T-helper 1 cell treated with Interleukin-12 subunit alpha and Interleukin-12 subunit beta and Interleukin-4 antibody, amounts not matched to agents 30 ng/mL and 1 ng/mL, for 36 hours (primary cell): ENCODE data around the gene TUSC2. TPM values are rescaled to one million over a fixed set of nuclear protein-coding genes. Genes with fewer than 3 reads are reported as not detected.
"Not testable (repeated sequence)": the region's sequence is repeated elsewhere in the genome, so short reads cannot be mapped to it uniquely, and the experiment has no call there.

Source experiments
- intact Hi-C: fragments of 100-400 bp; cut with micrococcal nuclease; formaldehyde crosslinking; loops from one replicate; pipeline ENCODE4 v1.15.1; 2024
- total RNA-seq: library from RNA; stranded (reverse); gene quantifications from 2 replicates; pipeline ENCODE4 v1.2.3, GENCODE V29; 2022

Gene TUSC2
- total RNA-seq, 1 donor from 2014 or later = 23.1 TPM

GRCh38 chr3:50321336-50322114 lies 6.5 kb downstream of the TUSC2 start:
- intact Hi-C loops = loop anchor here (1.0 to 10.0 kb wide), 8 partner anchors 15 to 907 kb away; partner anchors contain the start of genes CYB561D2, GNAT1, HYAL3 and IFRD2

- intact Hi-C loops = loop anchor here (1.0 to 10.0 kb wide), 8 partner anchors 16 to 906 kb away; partner anchors contain the start of genes CYB561D2, GNAT1, HYAL3 and IFRD2
Observed at GRCh38 chr3:50320853-50321335, 7.1 kb downstream of the TUSC2 start.

- intact Hi-C loops = loop anchor here (2.0 to 10.0 kb wide), 3 partner anchors 17 to 905 kb away; partner anchors contain the start of genes GNAT1, RHOA and TCTA
Observed at GRCh38 chr3:50319894-50320625, 8.0 kb downstream of the TUSC2 start.

GRCh38 chr3:50319181-50319893 lies 8.7 kb downstream of the TUSC2 start:
- intact Hi-C loops = no loop called here

- intact Hi-C loops = no loop called here
Observed at GRCh38 chr3:50318615-50319014, 9.4 kb downstream of the TUSC2 start.

GRCh38 chr3:50318163-50318562 lies 9.9 kb downstream of the TUSC2 start:
- intact Hi-C loops = no loop called here

DNA sequence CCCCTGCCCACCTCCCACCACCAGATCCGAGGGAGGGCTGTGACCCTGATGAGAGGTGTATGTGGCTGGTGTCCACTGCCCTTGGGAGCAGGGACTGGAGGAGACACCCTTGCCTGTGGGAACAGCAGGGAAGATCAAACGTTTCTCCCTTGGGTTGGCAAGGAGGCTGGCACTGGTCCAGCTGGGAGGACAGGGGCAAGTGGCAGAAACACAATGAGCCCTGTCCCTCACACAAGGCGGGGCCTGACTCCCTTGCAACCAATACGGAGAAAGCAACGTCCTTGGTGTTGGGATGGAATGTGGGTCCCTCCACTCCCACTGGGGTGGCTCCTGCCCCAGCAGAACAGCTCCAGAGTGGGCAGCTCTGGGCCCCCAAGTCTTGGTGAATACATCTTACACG lies 10.7 kb downstream of the TUSC2 start:
- intact Hi-C loops = no loop called here

GRCh38 chr3:50316657-50317242 lies 11.3 kb downstream of the TUSC2 start:
- intact Hi-C loops = no loop called here

DNA sequence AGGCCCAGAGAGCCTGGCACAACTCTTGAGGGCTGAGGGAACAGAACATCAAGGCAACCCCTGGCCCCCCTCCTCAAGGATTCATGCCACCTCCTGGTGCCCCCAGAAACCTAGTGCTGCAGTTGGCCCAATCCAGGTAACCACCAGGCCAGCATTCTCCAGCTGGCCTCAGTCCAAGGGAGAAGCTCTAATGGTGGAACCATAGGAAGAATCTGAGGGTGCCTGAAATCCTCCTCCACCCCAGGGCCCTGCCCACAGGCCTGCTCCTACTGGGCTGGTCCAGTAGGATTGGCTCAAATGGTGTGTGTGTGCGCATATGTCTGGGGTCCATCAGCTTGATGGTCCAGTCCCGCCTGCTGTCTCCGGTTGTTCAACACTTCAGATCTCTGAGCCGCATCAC lies 13.2 kb downstream of the TUSC2 start:
- intact Hi-C loops = no loop called here

- intact Hi-C loops = no loop called here
Observed at GRCh38 chr3:50314342-50314741, 13.7 kb downstream of the TUSC2 start.

GRCh38 chr3:50312041-50312440 lies 16.0 kb downstream of the TUSC2 start:
- intact Hi-C loops = not testable (repeated sequence)

DNA sequence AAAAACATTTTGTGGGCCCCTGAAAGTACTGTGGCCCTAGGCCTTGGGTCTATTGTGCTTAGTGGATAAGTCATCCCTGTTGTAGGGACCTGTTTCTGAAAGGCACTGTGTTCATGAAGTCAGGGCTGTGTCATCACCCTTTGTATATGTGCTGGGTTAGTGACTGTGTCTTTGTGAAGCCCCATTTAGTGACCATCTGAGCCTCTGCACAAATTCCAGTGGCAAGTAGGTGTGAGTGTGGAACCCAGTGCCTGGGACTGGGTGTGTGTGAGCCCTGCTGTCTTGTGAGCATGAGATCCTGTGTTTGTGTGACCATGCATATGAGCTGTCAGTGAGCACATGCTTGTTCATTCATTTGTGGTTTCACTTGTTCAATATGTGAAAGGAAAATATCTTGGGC lies 23.4 kb downstream of the TUSC2 start:
- intact Hi-C loops = no loop called here

DNA sequence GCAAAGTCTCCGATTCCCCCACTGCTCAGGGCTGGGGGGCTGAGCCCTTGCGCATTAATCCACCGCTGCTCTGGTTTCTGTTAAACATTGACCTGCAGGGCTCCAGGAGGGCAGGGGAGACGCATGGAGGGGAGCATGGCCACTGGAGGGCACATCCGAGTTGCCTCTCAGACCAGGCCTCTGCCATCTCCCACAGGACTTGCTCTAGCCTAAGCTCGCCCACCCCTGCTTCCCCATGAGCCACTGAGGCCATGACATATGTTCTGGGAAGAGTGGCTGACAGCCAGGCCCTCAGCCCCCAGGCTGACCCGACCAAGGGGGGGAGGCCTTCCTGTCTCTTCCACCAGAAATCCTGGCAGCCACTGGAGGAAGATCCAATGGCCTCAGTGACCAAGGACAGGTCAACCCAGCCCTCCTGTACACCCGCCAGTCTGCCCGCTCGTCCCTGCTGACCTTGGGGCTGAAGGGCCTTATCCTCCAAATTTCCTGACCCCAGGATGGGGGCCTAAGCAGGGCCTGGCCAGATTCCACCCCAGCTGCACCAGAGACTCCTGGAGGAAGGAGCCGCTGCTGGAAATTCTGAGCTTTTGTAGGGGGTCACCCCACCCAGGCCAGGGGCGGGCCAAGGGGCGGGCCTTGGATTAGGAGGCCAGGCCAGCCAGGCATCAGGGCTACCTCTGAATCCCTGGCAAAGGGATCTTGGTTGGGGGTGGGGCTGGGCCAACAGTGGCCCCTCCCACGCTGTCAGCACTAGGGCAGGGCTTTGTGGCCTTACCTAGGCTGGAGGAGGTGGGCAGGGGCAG lies 24.8 kb downstream of the TUSC2 start, which contains the start of gene HYAL1:
HYAL1 (minus strand) TSS at position 562 of the 803 bp plus-strand sequence. CDS start 618 bp downstream, outside the sequence.
- intact Hi-C loops = no loop called here

GRCh38 chr3:50302095-50303012 lies 25.7 kb downstream of the TUSC2 start:
- intact Hi-C loops = no loop called here

GRCh38 chr3:50300681-50301254 lies 27.3 kb downstream of the TUSC2 start:
- intact Hi-C loops = loop anchor here (1.0 kb wide), 2 partner anchors 8 to 10 kb away; partner anchors contain the start of gene IFRD2

DNA sequence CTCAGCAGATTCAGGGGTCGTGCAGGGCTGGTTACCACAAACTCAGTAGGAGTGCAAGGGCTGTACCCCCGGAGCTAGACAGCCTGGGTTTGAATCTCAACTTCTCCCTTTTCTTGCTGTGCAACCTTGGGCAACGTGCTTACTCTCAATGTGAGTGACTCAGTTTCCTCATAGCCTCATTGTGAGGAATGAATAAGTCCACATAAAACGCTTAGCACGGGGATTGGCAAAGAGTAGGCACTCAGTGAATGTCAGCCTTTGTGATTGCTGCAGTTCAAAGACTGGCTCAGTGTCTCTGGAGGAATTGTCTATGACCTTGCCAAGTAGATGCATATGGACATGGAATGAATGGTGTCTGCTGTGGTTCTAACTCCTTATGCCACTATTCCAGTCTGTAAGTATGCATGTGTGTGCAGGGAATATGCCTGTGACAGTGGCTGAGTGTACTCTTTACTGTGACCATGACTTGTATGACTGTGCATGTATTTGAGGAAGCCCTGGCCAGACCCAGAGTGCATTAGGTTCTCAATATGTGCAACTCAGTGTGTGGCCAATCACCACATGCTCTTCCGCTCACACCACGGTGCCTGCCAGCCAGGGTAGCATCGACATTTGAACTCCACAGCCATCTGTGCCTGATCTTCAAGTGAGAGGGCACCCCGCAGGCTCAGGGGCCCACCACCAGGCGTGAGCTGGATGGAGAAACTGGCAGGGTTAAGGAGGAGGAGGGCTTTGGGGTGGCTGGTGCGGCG lies 27.9 kb downstream of the TUSC2 start:
- intact Hi-C loops = loop anchor here (1.0 to 10.0 kb wide), 29 partner anchors 8 to 1859 kb away; partner anchors contain the start of genes AMIGO3, APEH, ARIH2 and CCDC51

DNA sequence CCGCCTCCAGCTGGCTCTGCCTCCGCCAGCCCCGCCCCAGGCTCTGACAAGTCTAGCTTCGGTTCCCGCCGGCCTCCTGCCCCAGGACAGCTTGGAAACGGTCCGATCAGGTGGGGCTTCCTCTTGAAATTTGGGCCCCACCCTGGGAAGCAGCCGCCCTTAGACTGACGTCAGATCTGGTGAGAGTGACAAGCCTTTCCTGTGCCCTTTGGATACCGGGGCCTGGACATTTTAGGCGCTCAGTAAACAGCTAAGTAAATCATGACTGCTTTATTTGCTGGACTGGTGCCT lies 28.4 kb downstream of the TUSC2 start:
- intact Hi-C loops = loop anchor here (1.0 to 10.0 kb wide), 27 partner anchors 22 to 1859 kb away; partner anchors contain the start of genes AMIGO3, APEH, ARIH2 and CCDC51
